GM23248 (cell line): ENCODE measurements around the gene KIAA1671. TPM values are rescaled to one million over a fixed set of nuclear protein-coding genes. Genes with fewer than 3 reads are reported as not detected.
"Not testable (repeated sequence)": the region's sequence is repeated elsewhere in the genome, so short reads cannot be mapped to it uniquely, and the experiment has no call there.

ENCODE experiments used
- DNase-seq: peaks from one replicate; pipeline ENCODE4 v3.0.0-alpha.2; 2015
- H2AFZ ChIP-seq: fragments of 200-600 bp; sonication (generic); 2 replicates; pipeline ENCODE4 v1.6.1; 2016; ENCODE audit warnings: antibody characterized with exemption
- H3F3A ChIP-seq: fragments of 200-600 bp; sonication (generic); 2 replicates; pipeline ENCODE4 v1.6.1; 2016; ENCODE audit warnings: mild to moderate bottlenecking, antibody characterized with exemption, mixed run types; ENCODE audit not compliant: insufficient read depth
- H3K27ac ChIP-seq: fragments of 200-600 bp; sonication (generic); 2 replicates; pipeline ENCODE4 v1.5.1; 2016; ENCODE audit warnings: mild to moderate bottlenecking
- H3K27me3 ChIP-seq: fragments of 200-600 bp; sonication (generic); replicated peaks from 2 replicates; pipeline ENCODE4 v1.6.1; 2016; ENCODE audit warnings: mild to moderate bottlenecking; ENCODE audit not compliant: insufficient read depth
- H3K36me3 ChIP-seq: fragments of 200-600 bp; sonication (generic); 2 replicates; pipeline ENCODE4 v1.6.1; 2016; ENCODE audit warnings: low read depth, mild to moderate bottlenecking
- H3K4me1 ChIP-seq: fragments of 200-600 bp; sonication (generic); 2 replicates; pipeline ENCODE4 v1.6.1; 2016; ENCODE audit warnings: mild to moderate bottlenecking; ENCODE audit not compliant: insufficient read depth
- H3K4me2 ChIP-seq: fragments of 200-600 bp; sonication (generic); one replicate; pipeline ENCODE4 v1.6.1; 2016; ENCODE audit warnings: mild to moderate bottlenecking; ENCODE audit not compliant: unreplicated experiment
- H3K4me3 ChIP-seq: fragments of 200-600 bp; sonication (generic); 2 replicates; pipeline ENCODE4 v1.5.1; 2016; ENCODE audit warnings: mild to moderate bottlenecking
- H3K79me2 ChIP-seq: fragments of 200-600 bp; sonication (generic); 2 replicates; pipeline ENCODE4 v1.6.1; 2016; ENCODE audit warnings: mild to moderate bottlenecking; ENCODE audit not compliant: insufficient read depth
- H3K9ac ChIP-seq: fragments of 200-600 bp; sonication (generic); 2 replicates; pipeline ENCODE4 v1.6.1; 2016; ENCODE audit warnings: mild to moderate bottlenecking
- H3K9me2 ChIP-seq: fragments of 200-600 bp; sonication (generic); 2 replicates; pipeline ENCODE4 v1.6.1; 2016; ENCODE audit warnings: mixed run types, mild to moderate bottlenecking, moderate library complexity; ENCODE audit not compliant: insufficient read depth
- H3K9me3 ChIP-seq: fragments of 200-600 bp; sonication (generic); one replicate; pipeline ENCODE4 v1.6.1; 2017; ENCODE audit warnings: low read depth
- H4K20me1 ChIP-seq: fragments of 200-600 bp; sonication (generic); 2 replicates; pipeline ENCODE4 v1.6.0; 2016; ENCODE audit not compliant: insufficient read depth
- EZH2 ChIP-seq: fragments of 200-600 bp; sonication (generic); IDR thresholded peaks from 2 replicates; pipeline ENCODE4 v1.6.1; 2018; ENCODE audit warnings: antibody characterized with exemption, mild to moderate bottlenecking; ENCODE audit not compliant: insufficient read depth, poor library complexity, severe bottlenecking
- EZH2phosphoT487 ChIP-seq: fragments of 200-600 bp; sonication (generic); IDR thresholded peaks from 2 replicates; pipeline ENCODE4 v1.6.1; 2018; ENCODE audit warnings: antibody characterized with exemption, moderate library complexity, mild to moderate bottlenecking, low read depth; ENCODE audit not compliant: insufficient read depth
- WGBS, 2 experiments: methylation state at CpG; one replicate each; pipeline ENCODE4 v1.1.6; 2015 to 2017; ENCODE audit warnings: low lambda C conversion rate in 2 of 2, low coverage in 1 of 2; ENCODE audit errors: missing lambda C conversion rate in 2 of 2; 5-methylcytosine and 5-hydroxymethylcytosine counted together
- in situ Hi-C: fragments of 300-500 bp; cut with MboI; formaldehyde crosslinking; loops from 2 replicates; pipeline ENCODE4 v1.15.0; 2020
- polyA plus RNA-seq: library from polyadenylated mRNA; unstranded; fragments of >200 nt; fragmentation: Nextera tagmentation; extraction: Ambion mirVana; gene quantifications from 2 replicates; pipeline ENCODE4 v1.2.1, GENCODE V29; 2016
- total RNA-seq: library from RNA; depleted of rRNA; stranded (reverse); fragments of >200 nt; shearing (Covaris generic); gene quantifications from 2 replicates; pipeline ENCODE4 v1.2.3, GENCODE V29; 2014

KIAA1671 gene
- total and polyA plus RNA-seq, 2 experiments from 2014 or later: 0.25 to 0.76 TPM

GRCh38 chr22:25177226-25177625 lies 224.7 kb downstream of the KIAA1671 start:
- Histone ChIP-seq H4K20me1 (no peaks in the 10 kb centered on the region), H3K4me2 (no peak overlapping the region), H3K9ac (no peak overlapping the region), H3K9me3 (no peaks in the 10 kb centered on the region), H2AFZ (no peak overlapping the region), H3K4me3 (no peak overlapping the region), H3K27me3 (no peaks in the 10 kb centered on the region), H3K27ac (no peak overlapping the region), H3K9me2 (no peaks in the 10 kb centered on the region), H3K36me3 (no peaks in the 10 kb centered on the region), H3F3A (no peaks in the 10 kb centered on the region), H3K79me2 (no peaks in the 10 kb centered on the region), H3K4me1 (no peaks in the 10 kb centered on the region)
- TF ChIP-seq EZH2phosphoT487: no peak
- no peak for TF ChIP-seq EZH2
- no peak for DNase-seq
- in situ Hi-C loops: no loop called here
- WGBS, 2 experiments: 74 to 80% methylated on average over 11 to 13 of the region's 13 CpGs

GRCh38 chr22:25177895-25178294 lies 225.4 kb downstream of the KIAA1671 start:
- Histone ChIP-seq H3K4me2 (no peak overlapping the region), H3K9me2 (no peaks in the 10 kb centered on the region), H3K9me3 (no peaks in the 10 kb centered on the region), H3K36me3 (no peaks in the 10 kb centered on the region), H3K27ac (no peak overlapping the region), H3K4me1 (no peaks in the 10 kb centered on the region), H2AFZ (no peak overlapping the region), H3F3A (no peaks in the 10 kb centered on the region), H3K79me2 (no peaks in the 10 kb centered on the region), H3K9ac (no peak overlapping the region), H3K4me3 (no peak overlapping the region), H3K27me3 (0 out of 2 replicates have a peak, but pooled peaks cover 3% of the 10 kb centered on the region), H4K20me1 (no peaks in the 10 kb centered on the region)
- TF ChIP-seq EZH2phosphoT487: no peak
- TF ChIP-seq EZH2: no peak
- in situ Hi-C loops: no loop called here
- DNase-seq: no peak
- WGBS, 2 experiments: 59 to 66% methylated on average over 9 of the region's 9 CpGs

- H3K9ac ChIP-seq, H3K9me3 ChIP-seq, H4K20me1 ChIP-seq, in situ Hi-C loops, H3K27me3 ChIP-seq, H3K4me1 ChIP-seq, H3K79me2 ChIP-seq, H3K36me3 ChIP-seq, H3K4me2 ChIP-seq, H2AFZ ChIP-seq, H3K9me2 ChIP-seq, H3K27ac ChIP-seq, H3F3A ChIP-seq, DNase-seq, H3K4me3 ChIP-seq: not testable (repeated sequence)
- 59 to 64% methylated on average over 5 to 6 of the region's 6 CpGs for WGBS, 2 experiments
Observed at GRCh38 chr22:25178348-25178747, 225.8 kb downstream of the KIAA1671 start.

GRCh38 chr22:25178869-25179631 lies 226.5 kb downstream of the KIAA1671 start:
- H3K4me2 ChIP-seq, H3K79me2 ChIP-seq, H3K9me3 ChIP-seq, H3K36me3 ChIP-seq, H3K4me1 ChIP-seq, H4K20me1 ChIP-seq, H2AFZ ChIP-seq, H3K27me3 ChIP-seq, DNase-seq, H3K4me3 ChIP-seq, H3K9ac ChIP-seq, in situ Hi-C loops, H3K9me2 ChIP-seq, H3K27ac ChIP-seq, H3F3A ChIP-seq: not testable (repeated sequence)
- WGBS, 2 experiments: 57 to 63% methylated on average over 31 to 46 of the region's 63 CpGs
